HG03097 (cell line): Measurements from ENCODE around the gene TRAF3.

Experiments
- ATAC-seq: cut with Tn5 transposase; IDR thresholded peaks from one replicate; pipeline ENCODE4 v1.9.1; 2021; ENCODE audit not compliant: unreplicated experiment, low FRiP score

TRAF3 gene

GRCh38 chr14:102930138-102930752 is 153.0 kb downstream of the TRAF3 start:
- ATAC-seq = no peak

- ATAC-seq = no peak
Measured at GRCh38 chr14:102930753-102931579, 153.7 kb downstream of the TRAF3 start.

- ATAC-seq = no peak
Measured at GRCh38 chr14:102931580-102932285, 154.5 kb downstream of the TRAF3 start.

- no peak for ATAC-seq
Measured at GRCh38 chr14:102932484-102933248, 155.4 kb downstream of the TRAF3 start.

GRCh38 chr14:102933618-102934231 is 156.5 kb downstream of the TRAF3 start:
- ATAC-seq = no peak

- ATAC-seq = no peak
Measured at GRCh38 chr14:102935756-102936155, 158.5 kb downstream of the TRAF3 start.

- ATAC-seq = no peak
Measured at GRCh38 chr14:102937331-102938175, 160.3 kb downstream of the TRAF3 start.

GRCh38 chr14:102938191-102938590 is 160.9 kb downstream of the TRAF3 start:
- no peak for ATAC-seq

GRCh38 chr14:102939329-102939728 is 162.1 kb downstream of the TRAF3 start:
- no peak for ATAC-seq

GRCh38 chr14:102939820-102940561 is 162.7 kb downstream of the TRAF3 start:
- no peak for ATAC-seq

- no peak for ATAC-seq
Measured at GRCh38 chr14:102940729-102941362, 163.6 kb downstream of the TRAF3 start.

- no peak for ATAC-seq
Measured at GRCh38 chr14:102941419-102942011, 164.3 kb downstream of the TRAF3 start.

- ATAC-seq = no peak
Measured at GRCh38 chr14:102942069-102942468, 164.8 kb downstream of the TRAF3 start.

GRCh38 chr14:102943454-102943853 is 166.2 kb downstream of the TRAF3 start:
- ATAC-seq = no peak

GRCh38 chr14:102943979-102944378 is 166.7 kb downstream of the TRAF3 start:
- ATAC-seq = no peak

- ATAC-seq = no peak
Measured at GRCh38 chr14:102944448-102945330, 167.4 kb downstream of the TRAF3 start.
